GM12878 (cell line): ENCODE results near the gene ABCD2.
"Not testable (repeated sequence)": the region's sequence is repeated elsewhere in the genome, so short reads cannot be mapped to it uniquely, and the experiment has no call there.

Source experiments
- ATF2 ChIP-seq: IDR thresholded peaks from 2 replicates; pipeline ENCODE4 v1.6.1; 2012; ENCODE audit warnings: low read length, inconsistent platforms
- BMI1 ChIP-seq: fragments of 450-650 bp; IDR thresholded peaks from 2 replicates; pipeline ENCODE4 v1.6.1; 2016; ENCODE audit warnings: mild to moderate bottlenecking, moderate library complexity, borderline replicate concordance
- CHD2 ChIP-seq: IDR thresholded peaks from 2 replicates; pipeline ENCODE4 v1.6.1; 2011; ENCODE audit warnings: low read depth, low read length, improper control_type of control experiment, borderline replicate concordance
- CTCF ChIP-seq, 3 experiments: IDR thresholded peaks in 2 of 3; conservative IDR thresholded peaks in 1 of 3; 2 replicates each; pipeline ENCODE4 v1.5.1; 2011; ENCODE audit warnings: low read depth in 3 of 3, low read length in 3 of 3, mild to moderate bottlenecking in 3 of 3, control low read depth in 2 of 3, moderate library complexity in 2 of 3, inconsistent platforms in 1 of 3, mixed read lengths in 1 of 3; ENCODE audit not compliant: control insufficient read depth in 2 of 3, insufficient read depth in 1 of 3; ENCODE audit errors: extremely low read depth in 1 of 3
- HDAC2 ChIP-seq: fragments of 200-600 bp; sonication (generic); IDR thresholded peaks from 2 replicates; pipeline ENCODE4 v1.6.1; 2017
- JUND ChIP-seq: IDR thresholded peaks from 2 replicates; pipeline ENCODE4 v1.6.1; 2012; ENCODE audit warnings: low read depth, mild to moderate bottlenecking, low read length, improper control_type of control experiment, moderate library complexity
- SIX5 ChIP-seq: IDR thresholded peaks from 2 replicates; pipeline ENCODE4 v1.6.1; 2011; ENCODE audit warnings: mild to moderate bottlenecking, low read depth, low read length, moderate library complexity; ENCODE audit not compliant: severe bottlenecking
- USF1 ChIP-seq: IDR thresholded peaks from 2 replicates; pipeline ENCODE4 v1.6.1; 2011; ENCODE audit warnings: borderline replicate concordance, low read depth, mild to moderate bottlenecking, moderate library complexity, mixed read lengths, low read length; ENCODE audit not compliant: insufficient read depth; ENCODE audit errors: extremely low read length

GRCh38 chr12:39522167-39522566, 97.4 kb downstream of the ABCD2 start:
- TF ChIP-seq ATF2; USF1; SIX5; BMI1; CHD2; HDAC2; CTCF (IDR thresholded peaks at IDR 0.05 in 2 of 3, conservative IDR thresholded peaks at IDR 0.05 in 1 of 3; ENCODE audit: control insufficient read depth in 2 of 3, extremely low read depth in 1 of 3, insufficient read depth in 1 of 3, low read depth in 3 of 3, low read length in 3 of 3); JUND: not testable (repeated sequence)
